Ishikawa (cell line): ENCODE data around the gene POLN.

Experiments
- CEBPB ChIP-seq: IDR thresholded peaks from 2 replicates; pipeline ENCODE4 v1.6.1; 2012
- EP300 ChIP-seq: IDR thresholded peaks from 2 replicates; pipeline ENCODE4 v1.6.1; 2012; ENCODE audit warnings: borderline replicate concordance
- NFIC ChIP-seq: IDR thresholded peaks from 2 replicates; pipeline ENCODE4 v1.6.1; 2012
- TAF1 ChIP-seq: IDR thresholded peaks from 2 replicates; pipeline ENCODE4 v1.6.1; 2012; ENCODE audit warnings: low read depth, mild to moderate bottlenecking
- TCF12 ChIP-seq: IDR thresholded peaks from 2 replicates; pipeline ENCODE4 v1.6.1; 2012; ENCODE audit warnings: low read depth
- TF ChIP-seq, protein P1 (sequence below): IDR thresholded peaks from 2 replicates; pipeline ENCODE4 v1.6.1; 2012; ENCODE audit warnings: low read depth, mild to moderate bottlenecking

DNA sequence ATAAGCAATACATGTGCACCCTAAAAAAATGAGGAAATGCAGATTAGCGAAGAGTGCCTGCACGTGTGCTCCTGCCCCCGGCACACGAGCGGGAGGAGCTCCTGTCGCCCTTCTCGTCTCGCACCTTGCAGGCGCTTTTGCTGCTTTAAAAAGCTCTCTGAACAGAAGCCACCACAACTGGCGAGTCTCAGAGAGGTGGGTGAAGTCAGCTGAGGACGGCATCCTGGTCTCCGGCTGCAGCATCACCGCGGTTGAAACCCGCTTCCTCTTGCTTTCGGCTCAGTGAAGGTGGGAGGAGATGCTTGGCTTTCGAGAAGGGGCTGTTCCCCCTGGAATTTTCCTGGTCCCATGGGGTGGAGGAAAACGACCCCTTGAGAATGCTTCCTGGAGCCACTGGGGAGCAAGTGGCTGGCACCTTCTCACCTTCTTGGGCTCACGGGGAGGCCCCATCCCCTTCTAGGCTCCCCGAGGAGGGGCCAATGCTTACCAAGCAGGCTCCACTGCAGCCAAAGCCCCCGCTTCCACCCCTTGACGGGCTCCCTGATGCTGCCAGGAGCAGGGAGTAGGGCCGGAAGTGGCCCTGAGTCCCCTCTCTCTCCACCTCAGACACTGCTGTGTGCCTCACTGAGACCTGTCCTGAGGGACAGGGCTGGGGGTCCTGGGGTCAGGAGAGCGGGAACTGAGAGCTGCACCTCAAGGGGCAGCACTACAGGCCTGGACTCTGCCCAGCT lies 49.2 kb upstream of the POLN start:
- TF ChIP-seq TAF1 (no peak), NFIC (no peak), CEBPB (no peak), EP300 (no peak), TCF12 (no peak)
- TF ChIP-seq, protein P1, sequence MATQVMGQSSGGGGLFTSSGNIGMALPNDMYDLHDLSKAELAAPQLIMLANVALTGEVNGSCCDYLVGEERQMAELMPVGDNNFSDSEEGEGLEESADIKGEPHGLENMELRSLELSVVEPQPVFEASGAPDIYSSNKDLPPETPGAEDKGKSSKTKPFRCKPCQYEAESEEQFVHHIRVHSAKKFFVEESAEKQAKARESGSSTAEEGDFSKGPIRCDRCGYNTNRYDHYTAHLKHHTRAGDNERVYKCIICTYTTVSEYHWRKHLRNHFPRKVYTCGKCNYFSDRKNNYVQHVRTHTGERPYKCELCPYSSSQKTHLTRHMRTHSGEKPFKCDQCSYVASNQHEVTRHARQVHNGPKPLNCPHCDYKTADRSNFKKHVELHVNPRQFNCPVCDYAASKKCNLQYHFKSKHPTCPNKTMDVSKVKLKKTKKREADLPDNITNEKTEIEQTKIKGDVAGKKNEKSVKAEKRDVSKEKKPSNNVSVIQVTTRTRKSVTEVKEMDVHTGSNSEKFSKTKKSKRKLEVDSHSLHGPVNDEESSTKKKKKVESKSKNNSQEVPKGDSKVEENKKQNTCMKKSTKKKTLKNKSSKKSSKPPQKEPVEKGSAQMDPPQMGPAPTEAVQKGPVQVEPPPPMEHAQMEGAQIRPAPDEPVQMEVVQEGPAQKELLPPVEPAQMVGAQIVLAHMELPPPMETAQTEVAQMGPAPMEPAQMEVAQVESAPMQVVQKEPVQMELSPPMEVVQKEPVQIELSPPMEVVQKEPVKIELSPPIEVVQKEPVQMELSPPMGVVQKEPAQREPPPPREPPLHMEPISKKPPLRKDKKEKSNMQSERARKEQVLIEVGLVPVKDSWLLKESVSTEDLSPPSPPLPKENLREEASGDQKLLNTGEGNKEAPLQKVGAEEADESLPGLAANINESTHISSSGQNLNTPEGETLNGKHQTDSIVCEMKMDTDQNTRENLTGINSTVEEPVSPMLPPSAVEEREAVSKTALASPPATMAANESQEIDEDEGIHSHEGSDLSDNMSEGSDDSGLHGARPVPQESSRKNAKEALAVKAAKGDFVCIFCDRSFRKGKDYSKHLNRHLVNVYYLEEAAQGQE, result no peak
